HG02970 (cell line): ENCODE results near the gene UBE2I.
A peak's percentile ranks its signal among the peaks of the same experiment; 100 is the strongest.

Experiments
- ATAC-seq: cut with Tn5 transposase; IDR thresholded peaks from one replicate; pipeline ENCODE4 v1.9.1; 2021; ENCODE audit warnings: mild to moderate bottlenecking, moderate library complexity, moderate number of reproducible peaks; ENCODE audit not compliant: unreplicated experiment, low FRiP score

The UBE2I gene

GRCh38 chr16:1341495-1342420, 32.3 kb downstream of the UBE2I start:
- no peak for ATAC-seq

- ATAC-seq, result peak; percentile 81
Observed at GRCh38 chr16:1342526-1343427, 33.3 kb downstream of the UBE2I start.

DNA sequence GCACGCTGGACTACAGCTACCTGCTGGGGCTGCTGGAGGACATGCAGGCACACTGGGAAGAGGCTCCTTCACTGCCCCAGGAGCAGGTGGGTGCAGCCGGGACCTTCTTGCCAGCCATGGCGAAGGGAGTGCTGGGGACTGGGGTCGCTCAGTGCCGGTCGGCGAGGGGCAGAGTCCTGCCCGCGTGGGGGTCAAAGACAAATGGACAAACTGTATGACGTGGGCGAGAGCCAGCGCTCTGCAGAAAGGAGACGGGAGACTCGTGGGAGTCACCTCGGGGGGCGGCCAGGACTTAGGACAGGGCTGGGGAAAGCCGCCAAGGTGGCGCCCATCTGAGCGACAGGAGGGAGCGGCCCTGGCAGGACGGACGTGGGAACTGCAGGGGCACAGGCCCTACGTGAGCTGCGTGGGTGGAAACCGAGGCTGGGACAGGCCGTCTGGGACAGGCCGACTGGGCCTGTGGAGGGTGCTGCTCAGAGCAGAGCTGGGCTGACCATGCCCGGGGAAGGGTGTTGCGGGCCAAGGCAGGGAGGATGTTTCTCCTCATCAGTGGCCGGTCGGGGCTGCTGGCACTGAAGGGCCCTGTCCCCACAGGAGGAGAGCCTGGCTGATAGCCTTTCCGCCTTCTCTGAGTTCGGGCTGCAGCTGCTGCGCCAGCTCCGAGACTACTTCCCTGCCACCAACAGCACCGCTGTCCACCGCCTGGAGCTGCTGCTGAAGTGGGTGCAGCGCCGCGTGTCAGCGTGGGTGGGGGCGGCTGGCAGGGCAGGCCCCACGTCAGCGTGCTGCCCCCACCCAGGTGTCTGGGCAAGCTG, 34.2 kb downstream of the UBE2I start:
- ATAC-seq, result no peak

DNA sequence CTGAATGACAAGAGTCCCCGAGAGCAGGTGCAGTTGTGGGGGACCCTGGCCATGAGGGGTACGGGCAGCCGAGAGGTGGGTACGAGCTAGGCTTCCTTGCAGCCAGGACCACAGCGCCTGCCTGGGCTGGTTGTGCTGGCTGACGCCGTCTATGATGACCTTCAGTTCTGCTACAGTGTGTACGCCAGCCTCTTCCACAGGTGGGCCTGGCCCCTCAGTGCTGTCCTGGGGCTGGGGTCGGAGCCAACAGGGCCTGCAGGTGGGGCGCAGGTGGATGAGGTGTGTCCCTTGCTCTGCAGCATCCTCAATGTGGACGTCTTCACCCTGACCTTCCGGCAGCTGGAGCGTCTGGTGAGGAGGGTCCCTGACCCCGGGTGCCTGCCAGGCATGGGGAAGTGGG, 35.1 kb downstream of the UBE2I start:
- ATAC-seq, result no peak

DNA sequence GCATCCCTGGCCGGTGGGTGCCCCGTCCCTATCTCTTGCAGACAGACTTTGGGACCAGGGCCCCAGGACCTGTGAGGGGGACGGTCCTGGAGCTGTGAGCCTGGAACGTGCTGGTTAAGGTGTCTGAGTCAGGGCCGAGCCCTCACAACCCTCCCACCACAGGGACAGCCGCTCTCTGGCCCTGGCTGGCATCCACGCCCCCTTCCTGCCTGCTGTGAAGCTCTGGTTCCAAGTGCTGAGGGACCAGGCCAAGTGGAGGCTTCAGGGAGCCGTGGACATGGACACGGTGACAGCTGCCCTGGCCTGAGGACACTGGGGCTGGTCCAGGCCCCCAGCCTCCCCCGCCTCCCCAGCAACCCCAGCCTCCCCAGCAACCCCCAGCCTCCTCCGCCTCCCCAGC, 35.7 kb downstream of the UBE2I start:
- ATAC-seq, result no peak

DNA sequence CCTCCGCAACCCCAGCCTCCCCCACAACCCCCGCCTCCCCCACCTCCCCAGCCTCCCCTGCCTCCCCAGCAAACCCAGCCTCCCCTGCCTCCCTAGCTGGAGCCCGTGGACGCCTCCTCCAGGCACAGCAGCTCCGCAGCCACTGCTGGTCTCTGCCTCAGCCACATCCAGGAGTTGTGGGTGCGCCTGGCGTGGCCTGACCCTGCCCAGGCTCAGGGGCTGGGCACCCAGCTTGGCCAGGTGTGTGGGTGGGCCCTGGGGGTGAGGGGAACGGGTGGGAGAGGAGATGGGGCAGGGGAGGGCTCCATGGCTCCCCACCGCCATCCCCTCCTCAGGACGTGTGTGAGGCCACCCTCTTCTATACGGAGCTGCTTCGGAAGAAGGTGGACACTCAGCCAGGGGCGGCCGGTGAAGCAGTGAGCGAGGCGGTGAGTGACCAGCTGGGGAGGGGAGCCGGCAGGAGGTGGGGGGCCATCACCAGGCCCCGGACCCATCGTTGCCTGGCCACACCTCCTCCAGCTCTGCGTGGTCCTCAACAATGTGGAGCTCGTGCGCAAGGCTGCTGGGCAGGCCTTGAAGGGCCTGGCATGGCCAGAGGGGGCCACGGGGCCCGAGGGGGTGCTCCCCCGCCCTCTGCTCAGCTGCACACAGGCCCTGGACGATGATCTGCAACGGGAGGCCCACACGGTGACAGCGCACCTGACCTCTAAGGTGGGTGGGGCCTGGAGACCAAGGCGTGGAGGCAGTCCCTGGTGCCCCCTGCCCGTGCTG, 36.4 kb downstream of the UBE2I start:
- no peak for ATAC-seq

DNA sequence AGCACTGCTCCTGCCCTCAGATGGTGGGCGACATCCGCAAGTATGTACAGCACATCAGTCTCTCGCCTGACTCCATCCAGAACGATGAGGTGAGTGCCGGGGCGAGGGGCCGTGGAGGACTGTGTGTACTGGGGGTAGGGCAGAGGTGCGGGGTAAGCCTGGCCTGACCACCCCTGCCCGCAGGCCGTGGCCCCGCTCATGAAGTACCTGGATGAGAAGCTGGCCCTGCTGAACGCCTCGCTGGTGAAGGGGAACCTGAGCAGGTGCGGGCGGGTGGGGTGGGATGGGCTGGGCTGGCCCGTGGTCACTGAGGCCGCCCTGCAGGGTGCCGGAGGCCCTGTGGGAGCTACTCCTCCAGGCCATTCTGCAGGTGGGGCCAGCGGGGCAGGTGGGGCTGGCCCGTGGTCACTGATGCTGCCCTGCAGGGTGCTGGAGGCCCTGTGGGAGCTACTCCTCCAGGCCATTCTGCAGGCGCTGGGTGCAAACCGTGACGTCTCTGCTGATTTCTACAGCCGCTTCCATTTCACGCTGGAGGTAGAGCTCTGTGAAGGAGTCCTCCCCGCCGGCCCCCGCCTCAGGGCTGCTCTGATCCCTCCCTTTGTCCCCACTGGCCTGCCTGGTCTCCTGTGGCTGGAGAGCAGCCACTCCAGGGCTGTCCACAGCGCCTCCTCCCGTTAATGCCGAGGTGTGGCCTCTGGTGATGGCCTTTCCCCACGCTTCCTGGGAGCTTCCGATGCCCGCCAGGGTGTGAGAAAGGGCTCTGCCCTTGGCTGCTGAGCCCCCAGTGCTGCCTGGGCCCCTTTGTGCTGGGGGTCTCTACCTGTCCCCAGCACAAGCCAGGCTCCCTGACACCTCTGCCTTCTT, 37.2 kb downstream of the UBE2I start:
- no peak for ATAC-seq

- no peak for ATAC-seq
Observed at GRCh38 chr16:1347286-1347855, 37.9 kb downstream of the UBE2I start.

- ATAC-seq, result no peak
Observed at GRCh38 chr16:1347962-1348361, 38.5 kb downstream of the UBE2I start.

GRCh38 chr16:1348441-1348840, 39.0 kb downstream of the UBE2I start:
- no peak for ATAC-seq

DNA sequence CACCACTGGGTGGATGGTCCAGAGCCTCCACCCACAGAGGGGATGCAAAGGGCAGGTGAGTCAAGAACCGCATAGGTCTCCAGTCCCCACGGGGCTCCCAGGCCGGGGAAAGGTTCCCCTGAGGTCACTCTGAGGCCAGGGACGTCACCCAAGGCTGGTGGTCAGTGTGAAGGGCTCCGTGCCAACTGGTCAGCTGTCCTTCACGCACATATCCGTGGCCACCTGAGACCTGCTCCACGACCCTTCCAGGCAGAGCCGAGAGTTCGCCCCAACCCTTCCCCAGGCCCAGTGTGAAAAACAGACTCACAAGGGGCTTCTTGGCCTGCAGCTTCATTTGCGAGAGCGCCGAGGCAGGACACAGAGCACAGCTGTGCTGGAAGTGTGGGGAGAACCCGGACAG, 39.5 kb downstream of the UBE2I start:
- ATAC-seq, result no peak

- ATAC-seq, result no peak
Observed at GRCh38 chr16:1349351-1349750, 39.9 kb downstream of the UBE2I start.

- ATAC-seq, result no peak
Observed at GRCh38 chr16:1349951-1350350, 40.5 kb downstream of the UBE2I start.

- no peak for ATAC-seq
Observed at GRCh38 chr16:1350691-1351090, 41.3 kb downstream of the UBE2I start.

DNA sequence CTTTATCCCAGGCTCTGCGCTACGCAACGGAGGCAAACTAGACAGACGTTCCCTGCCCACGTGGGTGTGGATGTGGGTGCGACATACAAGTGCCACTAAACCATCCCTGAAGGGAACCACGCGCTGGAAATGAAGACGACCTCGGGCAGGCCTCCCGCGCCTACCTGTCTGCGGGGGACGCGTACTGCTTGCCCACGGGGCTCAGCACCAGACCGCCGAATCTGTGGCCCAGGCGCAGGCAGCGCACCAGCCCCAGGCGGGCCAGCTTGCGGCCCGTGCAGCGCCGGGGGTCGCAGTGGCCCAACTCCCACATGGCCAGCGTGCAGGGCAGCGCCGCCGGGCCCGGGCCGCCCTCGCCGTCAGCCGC, 41.8 kb downstream of the UBE2I start:
- no peak for ATAC-seq

- peak; percentile 70 for ATAC-seq
Observed at GRCh38 chr16:1351582-1352362, 42.3 kb downstream of the UBE2I start, which contains the start of the genes GNPTG and TSR3. TSS of gene GNPTG (plus strand) at chr16:1351931. CDS start at chr16:1351966, 35 bp downstream. TSS of gene TSR3 (minus strand) at chr16:1351878. CDS start at chr16:1351804, 74 bp downstream.

- no peak for ATAC-seq
Observed at GRCh38 chr16:1354815-1355540, 45.5 kb downstream of the UBE2I start.
